Activated CD8-positive, alpha-beta T cell treated with anti-CD3 and anti-CD28 coated beads, Interleukin-2, amount 10 ng/mL, durations not matched to agents 7 days and 5 days (primary cell): Measurements from ENCODE around the gene UBE2G1. TPM values are rescaled to one million over a fixed set of nuclear protein-coding genes. Genes with fewer than 3 reads are reported as not detected.

Experiments
- ATAC-seq: fragments of 150-1000 bp; cut with Tn5 transposase; one replicate; pipeline ENCODE4 v1.10.0; 2021; ENCODE audit warnings: moderate library complexity
- CTCF ChIA-PET: fragments of 350-600 bp; sonication (Branson Sonifier 250); formaldehyde crosslinking; loops from one replicate; lab custom pipeline; 2021; ENCODE audit warnings: antibody characterized with exemption; lab: Charles Lee
- POLR2A ChIA-PET: fragments of 350-600 bp; sonication (Branson Sonifier 250); formaldehyde crosslinking; loops from one replicate; lab custom pipeline; 2021; ENCODE audit warnings: antibody characterized with exemption; lab: Charles Lee
- DNase-seq: peaks from one replicate; pipeline ENCODE4 v3.0.0-alpha.2; 2020
- H3K27ac Mint-ChIP-seq: one replicate; pipeline ENCODE4 v1.8.0; 2021; ENCODE audit warnings: mild to moderate bottlenecking, mixed read lengths
- H3K27me3 Mint-ChIP-seq: one replicate; pipeline ENCODE4 v1.8.0; 2021; ENCODE audit warnings: low read depth, mixed read lengths
- H3K36me3 Mint-ChIP-seq: one replicate; pipeline ENCODE4 v1.8.0; 2021; ENCODE audit warnings: low read depth, mixed read lengths
- H3K4me1 Mint-ChIP-seq: one replicate; pipeline ENCODE4 v1.8.0; 2021; ENCODE audit warnings: low read depth, mixed read lengths
- H3K4me3 Mint-ChIP-seq: one replicate; pipeline ENCODE4 v1.8.0; 2021; ENCODE audit warnings: mild to moderate bottlenecking, mixed read lengths
- H3K9me3 Mint-ChIP-seq: one replicate; pipeline ENCODE4 v1.8.0; 2022; ENCODE audit warnings: mixed read lengths; ENCODE audit not compliant: insufficient read depth
- total RNA-seq, 2 experiments: library from RNA; stranded (reverse); gene quantifications; one replicate each; pipeline ENCODE4 v1.2.3, GENCODE V29; 2021

UBE2G1 gene
- total RNA-seq, 2 experiments from 2014 or later: 69.1 TPM

DNA sequence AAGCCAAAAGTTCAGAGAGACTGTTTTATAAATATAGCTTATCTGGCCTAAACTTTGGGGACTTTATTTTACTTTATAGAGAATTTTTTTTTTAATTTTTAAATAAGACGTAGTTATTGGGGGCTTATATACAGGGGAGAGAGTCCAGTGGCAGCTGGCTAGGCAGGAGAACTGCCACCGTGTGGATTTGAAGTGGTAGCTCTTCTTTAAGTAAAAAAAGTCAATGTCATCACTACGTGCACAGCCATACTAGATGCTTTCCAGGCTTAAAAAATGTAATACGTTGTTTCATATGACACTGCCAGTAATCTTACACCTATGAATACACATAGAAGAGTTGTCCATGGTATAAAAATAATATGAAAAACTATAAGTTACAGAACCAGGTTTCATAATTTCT is 70.8 kb downstream of the UBE2G1 start:
- CTCF ChIA-PET: interaction anchor here (1.7 kb wide), 1 partner anchor 8 kb away, joined by 5 read pairs; no protein-coding TSS in a partner anchor

DNA sequence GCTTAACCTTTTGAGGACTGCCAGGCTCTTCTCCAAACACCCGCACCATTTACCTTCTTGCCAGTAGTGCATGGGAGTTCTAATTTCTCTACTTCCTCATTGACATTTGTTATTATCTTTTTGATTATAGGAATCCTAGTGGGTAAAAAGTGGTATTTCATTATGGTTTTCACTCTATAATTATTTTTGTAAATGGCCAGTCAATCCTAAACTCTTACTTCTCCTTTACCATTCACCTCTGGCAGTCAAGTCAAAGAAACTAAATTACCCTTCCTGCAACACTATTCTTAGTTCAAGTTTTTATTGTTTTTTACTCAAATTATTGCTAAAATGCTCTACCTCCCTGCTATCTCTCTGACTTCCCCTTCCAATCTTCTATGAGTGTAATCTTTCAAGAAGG is 72.9 kb downstream of the UBE2G1 start:
- Mint-ChIP-seq H3K27me3 (no peaks in the 10 kb centered on the region), H3K36me3 (peaks cover 21% of the 10 kb centered on the region), H3K9me3 (no peaks in the 10 kb centered on the region), H3K4me1 (no peaks in the 10 kb centered on the region), H3K27ac (no peak overlapping the region), H3K4me3 (no peak overlapping the region)
- DNase-seq (no peak), ATAC-seq (no peak)
- CTCF ChIA-PET: interaction anchor here (0.7 kb wide), 1 partner anchor 13 kb away, joined by 3 read pairs; no protein-coding TSS in a partner anchor
- POLR2A ChIA-PET: no interaction called here

More for the DNA sequence above, 70.8 kb downstream of the UBE2G1 start:
- DNase-seq (no peak), ATAC-seq (no peak)
- Mint-ChIP-seq H3K4me1 (no peaks in the 10 kb centered on the region), H3K36me3 (peaks cover 22% of the 10 kb centered on the region), H3K27me3 (no peaks in the 10 kb centered on the region), H3K4me3 (no peak overlapping the region), H3K27ac (no peak overlapping the region), H3K9me3 (no peaks in the 10 kb centered on the region)
- POLR2A ChIA-PET: no interaction called here

DNA sequence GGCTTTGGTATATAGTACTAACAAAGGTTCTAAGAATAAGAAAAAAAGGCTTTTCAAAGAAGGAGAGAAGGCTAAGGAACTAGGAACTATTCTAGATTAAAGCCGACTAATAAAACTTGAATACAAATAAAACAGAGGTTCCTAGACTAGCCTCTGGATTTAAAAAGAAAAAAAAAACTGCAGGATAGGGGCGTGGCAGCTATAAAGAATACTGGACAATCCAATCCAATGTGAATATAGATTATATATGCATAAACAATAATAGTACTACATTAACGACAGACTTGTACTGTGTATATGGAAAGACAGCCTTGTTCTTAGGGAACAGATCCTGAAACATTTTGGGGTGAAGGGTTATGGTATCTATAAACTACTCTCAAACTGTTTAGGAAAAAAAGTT is 78.8 kb downstream of the UBE2G1 start:
- ATAC-seq (no peak), DNase-seq (no peak)
- ChIA-PET POLR2A (no interaction called here), CTCF (no interaction called here)
- H3K36me3 Mint-ChIP-seq: peaks cover 19% of the 10 kb centered on the region
- H3K27ac Mint-ChIP-seq: no peak overlapping the region
- H3K4me3 Mint-ChIP-seq: no peak overlapping the region
- H3K27me3 Mint-ChIP-seq: no peaks in the 10 kb centered on the region
- H3K4me1 Mint-ChIP-seq: no peaks in the 10 kb centered on the region
- no peaks in the 10 kb centered on the region for H3K9me3 Mint-ChIP-seq

DNA sequence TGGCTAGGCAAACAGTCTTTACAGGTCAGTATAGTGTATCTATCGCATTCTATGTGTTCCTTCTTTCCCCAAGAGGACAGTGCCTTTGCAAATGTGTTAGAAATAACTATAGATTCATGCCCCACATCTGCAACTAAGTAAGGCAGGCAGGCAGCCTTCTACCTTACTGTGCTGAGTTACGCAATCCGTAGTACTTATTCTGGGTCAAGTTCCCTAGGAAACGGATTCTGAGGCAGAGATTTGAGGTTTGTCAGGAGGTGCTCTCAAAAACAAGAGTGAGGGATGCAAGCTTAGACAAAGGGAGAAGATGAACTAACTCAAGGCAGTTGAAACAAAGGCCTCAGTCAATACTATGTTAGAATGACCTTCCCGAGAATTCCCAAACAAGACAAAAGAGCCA is 90.0 kb downstream of the UBE2G1 start:
- Mint-ChIP-seq H3K4me3 (no peak overlapping the region), H3K27me3 (no peaks in the 10 kb centered on the region), H3K4me1 (peaks cover 2% of the 10 kb centered on the region), H3K27ac (no peak overlapping the region), H3K36me3 (peaks cover 38% of the 10 kb centered on the region), H3K9me3 (no peaks in the 10 kb centered on the region)
- ATAC-seq (no peak), DNase-seq (no peak)
- POLR2A ChIA-PET: no interaction called here
- CTCF ChIA-PET: no interaction called here

DNA sequence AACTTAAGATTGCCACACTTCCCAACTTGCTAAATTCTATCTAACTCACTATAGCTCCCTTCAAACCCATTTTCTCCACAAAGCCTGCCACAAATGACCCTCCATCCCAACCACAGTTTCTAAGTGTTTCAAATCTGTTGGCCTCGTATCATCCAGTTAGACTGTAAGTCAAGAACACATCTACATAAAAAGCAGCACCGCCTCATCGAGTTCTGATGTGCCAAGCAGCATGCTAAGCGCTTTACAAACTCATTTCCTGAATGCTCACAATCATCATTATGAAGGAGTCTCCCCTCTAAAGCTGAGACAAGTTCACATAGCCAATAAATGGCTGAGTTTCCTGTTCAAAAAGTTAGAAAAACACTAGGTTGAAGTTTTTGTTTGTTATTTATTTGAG is 93.5 kb downstream of the UBE2G1 start:
- H3K36me3 Mint-ChIP-seq: peaks cover 37% of the 10 kb centered on the region
- DNase-seq: no peak
- ChIA-PET POLR2A (no interaction called here), CTCF (interaction anchor here (1.0 kb wide), 3 partner anchors 10 to 146 kb away, joined by 3 read pairs; partner anchors contain the start of gene ANKFY1)
- H3K4me3 Mint-ChIP-seq: no peak overlapping the region
- ATAC-seq: no peak
- no peaks in the 10 kb centered on the region for H3K27me3 Mint-ChIP-seq
- H3K27ac Mint-ChIP-seq: no peak overlapping the region
- peaks cover 2% of the 10 kb centered on the region for H3K4me1 Mint-ChIP-seq
- no peaks in the 10 kb centered on the region for H3K9me3 Mint-ChIP-seq

DNA sequence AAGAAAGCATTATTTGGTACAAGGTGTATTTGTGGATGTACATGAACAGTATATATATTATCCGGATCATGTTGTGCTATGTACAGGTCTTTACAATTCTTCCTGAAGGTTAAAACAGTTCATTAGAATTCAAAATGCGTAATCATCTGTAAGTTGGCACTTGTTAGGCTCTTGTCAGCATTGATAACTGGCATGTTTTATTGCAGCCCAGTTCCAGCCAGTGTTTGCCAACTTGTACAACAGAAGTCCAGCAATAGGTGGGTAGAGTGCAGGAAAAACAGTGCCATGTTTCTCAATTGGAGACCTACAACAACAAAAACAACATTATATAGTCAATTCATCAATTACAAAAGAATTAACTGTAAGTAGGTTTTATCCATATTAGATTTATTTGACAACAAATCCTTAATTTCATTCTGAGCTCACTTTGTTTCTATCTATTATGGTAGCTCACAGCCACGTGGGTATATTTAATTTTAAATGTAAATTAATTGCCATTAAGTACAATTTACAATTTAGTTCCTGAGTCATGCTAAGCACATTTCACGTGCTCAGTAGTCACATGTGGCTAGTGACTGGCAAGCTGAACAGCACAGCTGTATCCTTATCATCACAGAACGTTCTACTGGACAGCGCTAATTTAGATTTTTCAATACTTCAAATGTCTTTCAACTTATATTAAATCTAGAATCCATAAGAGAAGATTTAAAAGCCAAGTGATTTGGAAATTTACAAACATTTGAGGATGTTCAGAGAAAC is 94.1 kb downstream of the UBE2G1 start:
- ChIA-PET POLR2A (no interaction called here), CTCF (interaction anchor here (1.0 kb wide), 3 partner anchors 9 to 147 kb away, joined by 3 read pairs; partner anchors contain the start of gene ANKFY1)

DNA sequence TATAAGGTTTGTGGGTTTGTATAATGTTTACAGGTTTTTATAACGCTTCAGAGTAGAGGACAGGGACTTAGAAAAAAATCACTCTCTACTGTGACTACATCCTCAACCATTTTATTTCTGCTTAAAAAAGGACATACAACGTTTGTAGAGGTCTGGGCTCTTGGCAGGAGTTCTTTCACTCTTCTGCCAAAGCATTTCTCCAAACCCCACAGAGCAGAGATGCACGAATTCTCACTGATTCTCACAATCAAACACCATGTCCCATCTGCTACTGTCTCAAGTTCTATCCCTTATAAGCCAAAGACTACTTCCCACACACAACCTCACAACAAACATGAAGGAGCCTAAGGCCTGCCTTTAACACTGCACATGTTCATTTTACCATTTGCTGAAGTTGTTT is 95.7 kb downstream of the UBE2G1 start:
- CTCF ChIA-PET: no interaction called here

More for the DNA sequence above, 94.1 kb downstream of the UBE2G1 start:
- Mint-ChIP-seq H3K36me3 (peaks cover 37% of the 10 kb centered on the region), H3K4me1 (peaks cover 2% of the 10 kb centered on the region), H3K9me3 (no peaks in the 10 kb centered on the region), H3K4me3 (no peak overlapping the region), H3K27me3 (no peaks in the 10 kb centered on the region), H3K27ac (no peak overlapping the region)
- ATAC-seq: no peak
- no peak for DNase-seq

DNA sequence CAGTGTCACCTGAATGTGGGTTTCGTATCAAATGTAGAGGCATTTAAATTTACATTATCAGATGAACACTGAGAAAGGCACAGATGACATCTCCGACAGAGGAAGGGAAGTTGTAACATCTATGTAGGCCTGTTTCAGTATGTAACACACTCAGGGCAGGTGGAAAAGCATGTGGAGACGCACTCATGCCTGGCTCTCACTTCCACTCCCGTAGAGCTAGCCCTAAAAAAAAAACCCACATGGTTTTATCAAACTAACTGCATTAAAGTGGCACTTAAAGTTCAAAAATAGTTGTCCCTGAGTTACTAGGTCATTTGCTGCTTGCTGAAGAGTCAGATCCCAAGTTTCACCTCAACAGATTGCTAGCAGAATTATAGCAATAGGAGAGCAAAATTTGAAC is 96.6 kb downstream of the UBE2G1 start:
- ChIA-PET POLR2A (no interaction called here), CTCF (no interaction called here)
- no peak overlapping the region for H3K4me3 Mint-ChIP-seq

More for the DNA sequence above, 95.7 kb downstream of the UBE2G1 start:
- Mint-ChIP-seq H3K9me3 (no peaks in the 10 kb centered on the region), H3K27me3 (no peaks in the 10 kb centered on the region), H3K4me1 (peaks cover 1% of the 10 kb centered on the region), H3K36me3 (peaks cover 28% of the 10 kb centered on the region), H3K4me3 (no peak overlapping the region), H3K27ac (no peak overlapping the region)
- no peak for DNase-seq
- ATAC-seq: no peak
- POLR2A ChIA-PET: no interaction called here

DNA sequence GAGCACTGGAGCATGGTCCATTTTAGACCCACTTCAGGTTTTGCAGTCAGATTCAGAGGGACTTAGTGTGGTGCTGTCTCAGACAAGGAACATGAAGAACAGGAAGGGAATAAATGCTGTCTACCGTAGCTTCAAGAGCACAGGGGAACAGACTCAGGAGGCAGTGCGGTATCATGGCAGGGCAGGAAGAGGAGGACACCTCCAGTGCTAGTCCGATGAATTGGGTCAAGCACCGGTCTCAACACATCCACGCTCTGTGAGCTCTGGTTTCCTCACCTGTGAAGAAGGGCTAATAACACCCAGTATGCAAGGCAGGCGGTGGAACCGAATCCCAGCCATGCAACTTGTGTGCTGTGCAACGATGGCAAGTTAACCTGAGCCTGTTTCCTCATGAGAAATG is 99.1 kb downstream of the UBE2G1 start:
- H3K27me3 Mint-ChIP-seq: no peaks in the 10 kb centered on the region
- CTCF ChIA-PET: interaction anchor here (1.1 to 1.7 kb wide), 2 partner anchors 9 to 20 kb away, joined by 4 to 6 read pairs; no protein-coding TSS in a partner anchor
- H3K4me3 Mint-ChIP-seq: no peak overlapping the region
- POLR2A ChIA-PET: interaction anchor here (0.5 to 1.7 kb wide), 2 partner anchors 124 to 152 kb away, joined by 4 to 5 read pairs; partner anchors contain the start of gene CYB5D2
- no peak for ATAC-seq
- H3K9me3 Mint-ChIP-seq: no peaks in the 10 kb centered on the region
- no peak overlapping the region for H3K27ac Mint-ChIP-seq
- DNase-seq: no peak
- peaks cover 27% of the 10 kb centered on the region for H3K36me3 Mint-ChIP-seq
- H3K4me1 Mint-ChIP-seq: peaks cover 22% of the 10 kb centered on the region

More for the DNA sequence above, 96.6 kb downstream of the UBE2G1 start:
- H3K36me3 Mint-ChIP-seq: peaks cover 27% of the 10 kb centered on the region
- no peaks in the 10 kb centered on the region for H3K9me3 Mint-ChIP-seq
- DNase-seq (no peak), ATAC-seq (no peak)
- no peaks in the 10 kb centered on the region for H3K27me3 Mint-ChIP-seq
- H3K4me1 Mint-ChIP-seq: peaks cover 5% of the 10 kb centered on the region
- no peak overlapping the region for H3K27ac Mint-ChIP-seq

DNA sequence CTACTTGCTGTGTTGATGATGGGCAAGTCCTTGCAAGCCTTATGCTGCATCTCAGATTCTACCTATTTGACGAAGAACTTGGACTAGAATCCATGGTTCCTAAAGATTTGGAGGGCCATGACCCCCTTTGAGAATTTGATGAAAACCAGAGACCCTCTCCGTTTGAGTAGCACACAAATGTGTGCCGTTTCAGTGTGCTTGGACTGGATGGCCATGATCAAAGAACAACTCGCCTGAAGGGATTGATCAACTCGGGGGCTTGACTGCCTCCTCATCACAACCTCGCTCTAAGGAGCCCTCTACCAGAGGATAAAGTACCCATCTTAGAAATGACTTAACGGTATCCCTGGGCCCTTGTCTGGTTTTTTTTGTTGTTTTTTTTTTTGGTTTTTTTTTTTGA is 99.9 kb downstream of the UBE2G1 start:
- no peak overlapping the region for H3K4me3 Mint-ChIP-seq
- DNase-seq (no peak), ATAC-seq (no peak)
- peaks cover 30% of the 10 kb centered on the region for H3K4me1 Mint-ChIP-seq
- H3K27ac Mint-ChIP-seq: no peak overlapping the region
- H3K27me3 Mint-ChIP-seq: no peaks in the 10 kb centered on the region
- CTCF ChIA-PET: interaction anchor here (1.1 to 1.5 kb wide), 2 partner anchors 15 to 19 kb away, joined by 4 read pairs; no protein-coding TSS in a partner anchor
- no peaks in the 10 kb centered on the region for H3K9me3 Mint-ChIP-seq
- POLR2A ChIA-PET: interaction anchor here (1.7 kb wide), 1 partner anchor 123 kb away, joined by 4 read pairs; the partner anchor contains the start of gene CYB5D2
- peaks cover 28% of the 10 kb centered on the region for H3K36me3 Mint-ChIP-seq

DNA sequence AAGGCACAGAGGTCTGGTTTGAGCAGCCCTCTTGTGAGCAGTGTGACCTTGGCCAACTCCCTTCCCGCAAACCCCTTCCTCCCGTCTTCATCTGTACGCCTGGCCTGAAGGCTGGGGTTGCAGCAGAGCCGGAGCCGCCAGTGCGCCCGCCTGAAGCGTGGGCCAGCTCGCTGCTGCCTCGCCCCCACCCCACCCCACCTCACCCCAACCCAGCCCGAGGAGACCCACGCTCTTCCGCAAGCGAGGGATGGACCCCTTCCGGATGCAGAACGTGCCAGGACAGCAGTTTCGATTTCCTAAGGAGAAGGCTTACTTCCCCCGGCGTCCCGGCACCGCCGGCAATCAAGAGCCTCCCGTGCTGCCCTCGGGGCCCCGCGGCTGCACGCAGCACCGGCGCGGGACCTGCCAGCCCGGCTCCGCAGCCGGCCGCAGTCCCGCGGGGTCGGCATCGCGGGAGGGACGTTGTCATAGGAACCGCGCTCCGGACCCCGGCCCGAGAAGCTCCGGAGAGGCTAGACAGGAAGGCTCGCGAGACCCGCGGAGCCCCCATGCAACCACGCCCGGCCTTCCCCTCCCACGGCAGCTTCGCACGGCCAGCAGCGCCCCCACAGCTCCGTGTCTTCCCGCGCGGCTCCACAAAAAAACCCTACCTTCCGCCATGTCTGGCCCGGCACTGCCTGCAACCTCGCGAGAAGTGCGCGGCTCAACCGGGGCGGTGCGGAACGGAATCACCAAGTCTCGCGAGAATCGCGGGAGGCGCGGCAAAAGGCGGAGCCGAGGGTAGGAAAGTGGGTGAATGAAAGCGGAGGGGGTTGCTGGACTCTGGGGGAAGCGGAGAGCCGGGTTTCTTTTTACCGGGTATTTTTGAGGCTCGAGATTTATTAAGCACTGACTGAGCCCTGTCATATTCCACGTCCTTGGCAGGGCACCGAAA is 102.9 kb downstream of the UBE2G1 start, which contains the start of gene ANKFY1:
TSS of gene ANKFY1 (minus strand) at position 698 of the 934 bp plus-strand sequence. CDS start at position 660, 38 bp downstream.
- CTCF ChIA-PET: interaction anchor here (0.7 to 2.3 kb wide), 4 partner anchors 9 to 40 kb away, joined by 3 to 11 read pairs (median 6); no protein-coding TSS in a partner anchor

More for the DNA sequence above, 102.9 kb downstream of the UBE2G1 start, which contains the start of gene ANKFY1:
- H3K4me3 Mint-ChIP-seq: peak within 1 kb of the TSS; percentile 91
- H3K9me3 Mint-ChIP-seq: peaks cover 5% of the 10 kb centered on the region
- peak within 1 kb of the TSS; percentile 89 for H3K27ac Mint-ChIP-seq
- H3K27me3 Mint-ChIP-seq: no peaks in the 10 kb centered on the region
- H3K4me1 Mint-ChIP-seq: peaks cover 38% of the 10 kb centered on the region
- peaks cover 44% of the 10 kb centered on the region for H3K36me3 Mint-ChIP-seq
- DNase-seq (peak; percentile 98), ATAC-seq (peak; percentile 97)
- POLR2A ChIA-PET: interaction anchor here (0.6 to 1.8 kb wide), 7 partner anchors 11 to 1307 kb away, joined by 3 to 13 read pairs (median 4); partner anchors contain the start of genes CYB5D2 and ZZEF1
